HepG2 (cell line): ENCODE data around the gene SHQ1. TPM values are rescaled to one million over a fixed set of nuclear protein-coding genes. Genes with fewer than 3 reads are reported as not detected.

Source experiments
- ATAC-seq: fragments of 200-7000 bp; cut with Tn5 transposase; 3 replicates; pipeline ENCODE4 v1.9.1; 2020; ENCODE audit warnings: mild to moderate bottlenecking, moderate library complexity
- BruUV-seq: library from RNA; stranded (reverse); fragments of 400-500 nt; replicated peaks from 2 replicates; lab custom pipeline; 2021; lab: Mats Ljungman, UMichigan
- CTCF ChIA-PET: fragments of 300-600 bp; formaldehyde crosslinking; extraction: SDS; loops from one replicate; lab custom pipeline; 2021; ENCODE audit warnings: low total read pairs, inconsistent platforms, low intra/inter-chr PET ratio; lab: Yijun Ruan, JAX
- POLR2A ChIA-PET: fragments of 350-600 bp; sonication (Branson Sonifier 250); formaldehyde crosslinking; loops from one replicate; lab custom pipeline; 2020; ENCODE audit warnings: antibody characterized with exemption, inconsistent platforms; lab: Yijun Ruan, JAX
- DNase-seq: peaks from one replicate; pipeline ENCODE4 v3.0.0-alpha.2; 2015; ENCODE audit warnings: low spot score
- FAIRE-seq: peaks from 3 replicates; lab custom pipeline; 2011; peaks lifted over from hg19 to GRCh38; lab: Jason Lieb, UNC
- H2AFZ ChIP-seq: one replicate; pipeline ENCODE4 v1.6.1; 2011; ENCODE audit warnings: low read length, inconsistent platforms
- H3K27ac ChIP-seq: fragments of 300-600 bp; 3 replicates; pipeline ENCODE4 v1.8.0; 2011; ENCODE audit warnings: mixed run types, mild to moderate bottlenecking, mixed read lengths, low read length, inconsistent platforms; ENCODE audit not compliant: insufficient read depth; ENCODE audit errors: extremely low read length
- H3K27me3 ChIP-seq, 2 experiments: fragments of 200-600 bp in 1 of 2; 2 replicates in 1 of 2; 3 replicates in 1 of 2; pipeline versions ENCODE4 v1.6.0 to v1.8.0; 2011; ENCODE audit warnings: low read length in 2 of 2, mild to moderate bottlenecking in 2 of 2, moderate library complexity in 2 of 2, inconsistent platforms in 1 of 2; ENCODE audit not compliant: insufficient read depth in 2 of 2, control insufficient read depth in 1 of 2
- H3K36me3 ChIP-seq, 2 experiments: fragments of 200-600 bp in 1 of 2; replicated peaks in 1 of 2; 2 replicates in 1 of 2; 3 replicates in 1 of 2; pipeline versions ENCODE4 v1.5.1 to v1.8.0; 2011; ENCODE audit warnings: low read length in 2 of 2, inconsistent platforms in 1 of 2; ENCODE audit not compliant: insufficient read depth in 2 of 2, control insufficient read depth in 1 of 2
- H3K4me1 ChIP-seq: 2 replicates; pipeline ENCODE4 v1.5.1; 2012; ENCODE audit warnings: low read length, inconsistent platforms; ENCODE audit not compliant: insufficient read depth
- H3K4me2 ChIP-seq: 2 replicates; pipeline ENCODE4 v1.6.0; 2011; ENCODE audit warnings: low read depth, low read length, inconsistent platforms
- H3K4me3 ChIP-seq, 3 experiments: fragments of 200-600 bp in 1 of 3; sonication (generic), shearing (Covaris generic) in 1 of 3; replicated peaks in 1 of 3; 2 replicates each; pipeline ENCODE4 v1.5.1; 2011 to 2016; ENCODE audit warnings: low read length in 3 of 3, inconsistent platforms in 2 of 3, low read depth in 2 of 3, mild to moderate bottlenecking in 2 of 3, control low read depth in 1 of 3, mixed read lengths in 1 of 3; ENCODE audit not compliant: insufficient read depth in 1 of 3
- H3K79me2 ChIP-seq: one replicate; pipeline ENCODE4 v1.6.1; 2011; ENCODE audit warnings: low read length, inconsistent platforms; ENCODE audit not compliant: insufficient read depth
- H3K9ac ChIP-seq: 2 replicates; pipeline ENCODE4 v1.6.0; 2011; ENCODE audit warnings: mild to moderate bottlenecking, low read depth, low read length, inconsistent platforms; ENCODE audit not compliant: insufficient read depth
- H3K9me3 ChIP-seq: 2 replicates; pipeline ENCODE4 v1.5.1; 2012; ENCODE audit warnings: mild to moderate bottlenecking, low read length
- H4K20me1 ChIP-seq: 2 replicates; pipeline ENCODE4 v1.6.0; 2011; ENCODE audit warnings: inconsistent platforms, mild to moderate bottlenecking, low read length, moderate library complexity; ENCODE audit not compliant: insufficient read depth
- AKNA ChIP-seq: sonication (generic); formaldehyde crosslinking; IDR thresholded peaks from 2 replicates; pipeline ENCODE4 v1.4.0; 2020; ENCODE audit warnings: missing genetic modification reagents, borderline replicate concordance
- BATF2 ChIP-seq: sonication (generic); formaldehyde crosslinking; IDR thresholded peaks from 2 replicates; pipeline ENCODE4 v1.8.0; 2022; ENCODE audit warnings: mild to moderate bottlenecking, missing genetic modification reagents, moderate library complexity
- KMT2B ChIP-seq: IDR thresholded peaks from 2 replicates; pipeline ENCODE4 v1.6.1; 2016; ENCODE audit warnings: missing genetic modification reagents, missing compliant biosample characterization
- RARA ChIP-seq: IDR thresholded peaks from 2 replicates; pipeline ENCODE4 v1.6.1; 2016; ENCODE audit warnings: missing genetic modification reagents, missing compliant biosample characterization
- SP4 ChIP-seq: sonication (generic); formaldehyde crosslinking; IDR thresholded peaks from 2 replicates; pipeline ENCODE4 v1.8.1; 2023; ENCODE audit warnings: mild to moderate bottlenecking, missing genetic modification reagents
- ZNF331 ChIP-seq: sonication (generic); formaldehyde crosslinking; IDR thresholded peaks from 2 replicates; pipeline ENCODE4 v1.4.0; 2020; ENCODE audit warnings: missing genetic modification reagents
- WGBS: methylation state at CpG from one replicate; pipeline ENCODE4 v1.1.6; 2017; ENCODE audit warnings: low lambda C conversion rate; 5-methylcytosine and 5-hydroxymethylcytosine counted together
- in situ Hi-C: cut with HindIII; loops from 2 replicates; pipeline ENCODE4 v1.10.0; 2017; ENCODE audit warnings: low pct_unique_long_range_greater_than_20kb; ENCODE audit not compliant: extremely low pct_ligation_motif_present
- intact Hi-C: fragments of 100-400 bp; cut with micrococcal nuclease; formaldehyde crosslinking; loops from one replicate; pipeline ENCODE4 v1.10.0; 2022; ENCODE audit not compliant: unreplicated experiment
- polyA plus RNA-seq, 8 experiments: library from polyadenylated mRNA; depleted of rRNA in 3 of 8; stranded (reverse) in 7 of 8; unstranded in 1 of 8; fragments of >200 nt; fragmentation: Illumina TruSeq in 4 of 8; extraction: Trizol in 4 of 8; gene quantifications; 2 replicates each; pipeline versions ENCODE4 v1.2.1 to v1.2.3, GENCODE V29; 2011 to 2016; ENCODE audit warnings: low read depth in 4 of 8, missing spikeins in 1 of 8, mixed read lengths in 1 of 8; ENCODE audit not compliant: insufficient read depth in 1 of 8
- total RNA-seq, 5 experiments: library from RNA; depleted of rRNA; stranded (reverse); fragments of >200 nt; fragmentation: Illumina TruSeq; extraction: Trizol; gene quantifications; 2 replicates each; pipeline ENCODE4 v1.2.3, GENCODE V29; 2016; ENCODE audit warnings: low read depth in 1 of 5
- TF ChIP-seq, protein P1 (sequence below): sonication (generic); formaldehyde crosslinking; IDR thresholded peaks from 2 replicates; pipeline ENCODE4 v1.8.1; 2023; ENCODE audit warnings: missing genetic modification reagents, mild to moderate bottlenecking, borderline replicate concordance
- TF ChIP-seq, protein P2 (sequence below): fragments of 450-650 bp; IDR thresholded peaks from 2 replicates; pipeline ENCODE4 v1.6.1; 2016

The SHQ1 gene
- total and polyA plus RNA-seq, 2 of the 13 experiments (the other 11 are each of a cell fraction or from before 2014, with no cell fraction given): 5.5 to 20.3 TPM

DNA sequence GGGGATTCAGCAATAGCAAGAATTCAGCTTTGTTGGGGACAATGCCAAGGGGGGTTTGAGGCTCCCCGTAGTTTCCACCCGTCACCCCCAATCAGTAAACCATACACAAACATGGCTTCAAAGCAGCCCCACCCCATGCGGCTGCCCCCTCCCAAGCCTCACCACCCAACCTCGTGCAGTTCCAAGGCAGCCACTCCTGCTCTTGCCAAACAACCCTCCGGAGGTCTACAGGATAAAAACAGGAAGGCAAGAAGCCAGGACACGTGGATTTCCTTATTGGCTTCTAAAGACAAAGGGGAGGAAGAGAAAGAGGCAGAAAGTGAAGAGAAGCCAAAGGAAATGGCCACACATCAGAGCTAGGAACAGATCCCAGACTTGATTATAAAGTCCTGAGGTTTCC, 121.1 kb downstream of the SHQ1 start:
- no peak for DNase-seq
- BruUV-seq: no TSS peak
- Histone ChIP-seq H3K9ac (no peak overlapping the region), H2AFZ (no peak overlapping the region), H3K4me2 (no peak overlapping the region), H3K9me3 (no peaks in the 10 kb centered on the region), H4K20me1 (no peaks in the 10 kb centered on the region), H3K36me3 (no peaks in the 10 kb centered on the region), H3K79me2 (no peaks in the 10 kb centered on the region), H3K27me3 (no peaks in the 10 kb centered on the region), H3K4me3 (no peak overlapping the region), H3K4me1 (peaks cover 21% of the 10 kb centered on the region), H3K27ac (no peak overlapping the region)
- CTCF ChIA-PET: no interaction called here
- intact Hi-C loops (no loop called here), in situ Hi-C loops (no loop called here)
- TF ChIP-seq, protein P1, sequence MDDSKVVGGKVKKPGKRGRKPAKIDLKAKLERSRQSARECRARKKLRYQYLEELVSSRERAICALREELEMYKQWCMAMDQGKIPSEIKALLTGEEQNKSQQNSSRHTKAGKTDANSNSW: no peak
- no peak for TF ChIP-seq KMT2B (CRISPR knock-in tag)
- no peak for TF ChIP-seq RARA (CRISPR knock-in tag)
- no peak for TF ChIP-seq BATF2 (CRISPR knock-in tag)
- TF ChIP-seq, protein P2, sequence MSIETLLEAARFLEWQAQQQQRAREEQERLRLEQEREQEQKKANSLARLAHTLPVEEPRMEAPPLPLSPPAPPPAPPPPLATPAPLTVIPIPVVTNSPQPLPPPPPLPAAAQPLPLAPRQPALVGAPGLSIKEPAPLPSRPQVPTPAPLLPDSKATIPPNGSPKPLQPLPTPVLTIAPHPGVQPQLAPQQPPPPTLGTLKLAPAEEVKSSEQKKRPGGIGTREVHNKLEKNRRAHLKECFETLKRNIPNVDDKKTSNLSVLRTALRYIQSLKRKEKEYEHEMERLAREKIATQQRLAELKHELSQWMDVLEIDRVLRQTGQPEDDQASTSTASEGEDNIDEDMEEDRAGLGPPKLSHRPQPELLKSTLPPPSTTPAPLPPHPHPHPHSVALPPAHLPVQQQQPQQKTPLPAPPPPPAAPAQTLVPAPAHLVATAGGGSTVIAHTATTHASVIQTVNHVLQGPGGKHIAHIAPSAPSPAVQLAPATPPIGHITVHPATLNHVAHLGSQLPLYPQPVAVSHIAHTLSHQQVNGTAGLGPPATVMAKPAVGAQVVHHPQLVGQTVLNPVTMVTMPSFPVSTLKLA: no peak
- no peak for TF ChIP-seq SP4
- no peak for TF ChIP-seq ZNF331
- no peak for TF ChIP-seq AKNA (CRISPR knock-in tag)
- ATAC-seq: no peak
- no peak for FAIRE-seq
- 85% methylated on average over 6 of the region's 6 CpGs for WGBS
- POLR2A ChIA-PET: no interaction called here
